Occipital lobe (tissue), 2 donors: ENCODE measurements around the gene PLIN4. TPM values are rescaled to one million over a fixed set of nuclear protein-coding genes. Genes with fewer than 3 reads are reported as not detected.

Experiments used
- DNase-seq: peaks from one replicate; lab custom pipeline; 2025; lab: John Stamatoyannopoulos, UW
- total RNA-seq: library from RNA; depleted of rRNA; stranded (reverse); fragments of >200 nt; gene quantifications from one replicate; pipeline ENCODE4 v1.2.3, GENCODE V29; 2014

PLIN4 gene
- total RNA-seq, 1 donor from 2014 or later = under 0.01 TPM

- no peak for DNase-seq
These were observed 10.5 kb downstream of the PLIN4 start for GRCh38 chr19:4507804-4508203.

- no peak for DNase-seq
These were observed 11.2 kb downstream of the PLIN4 start for GRCh38 chr19:4507150-4507452.

GRCh38 chr19:4506449-4507149, 11.7 kb downstream of the PLIN4 start:
- no peak for DNase-seq

- DNase-seq = no peak
These were observed 12.5 kb downstream of the PLIN4 start for GRCh38 chr19:4505570-4506448.

- no peak for DNase-seq
These were observed 13.3 kb downstream of the PLIN4 start for GRCh38 chr19:4504891-4505569.

- no peak for DNase-seq
These were observed 14.0 kb downstream of the PLIN4 start for GRCh38 chr19:4504297-4504701.

GRCh38 chr19:4503825-4504170, 14.5 kb downstream of the PLIN4 start:
- no peak for DNase-seq

GRCh38 chr19:4503132-4503824, 15.0 kb downstream of the PLIN4 start:
- no peak for DNase-seq

GRCh38 chr19:4502282-4503131, 15.8 kb downstream of the PLIN4 start:
- DNase-seq = no peak

- DNase-seq = no peak
These were observed 16.6 kb downstream of the PLIN4 start for GRCh38 chr19:4501691-4502090.

- no peak for DNase-seq
These were observed 17.3 kb downstream of the PLIN4 start for GRCh38 chr19:4500841-4501591.

GRCh38 chr19:4499855-4500254, 18.4 kb downstream of the PLIN4 start:
- no peak for DNase-seq

GRCh38 chr19:4499318-4499717, 19.0 kb downstream of the PLIN4 start:
- no peak for DNase-seq

- DNase-seq = no peak
These were observed 19.6 kb downstream of the PLIN4 start for GRCh38 chr19:4498694-4499093.

GRCh38 chr19:4497770-4498389, 20.4 kb downstream of the PLIN4 start:
- DNase-seq = no peak

- DNase-seq = no peak
These were observed 22.0 kb downstream of the PLIN4 start for GRCh38 chr19:4496304-4496703.

- no peak for DNase-seq
These were observed 22.8 kb downstream of the PLIN4 start for GRCh38 chr19:4495471-4495870.

- no peak for DNase-seq
These were observed 23.6 kb downstream of the PLIN4 start for GRCh38 chr19:4494691-4495064.

- DNase-seq = no peak
These were observed 24.2 kb downstream of the PLIN4 start for GRCh38 chr19:4493929-4494690.
